ENCODE data around the gene TAS2R7.
"Not testable (repeated sequence)": the region's sequence is repeated elsewhere in the genome, so short reads cannot be mapped to it uniquely, and the experiment has no call there.

TAS2R7 gene

GRCh38 chr12:10807186-10807585 is 4.8 kb upstream of the TAS2R7 start, which contains the start of gene TAS2R8:
Gene TAS2R8 (minus strand): TSS chr12:10807286. CDS start chr12:10806980, 306 bp downstream.
- Histone ChIP-seq H3K4me1 (ENCODE audit: insufficient read depth, low read length) (no peaks in the 10 kb centered on the region), H3K9ac (ENCODE audit: low read length) (no peak within 1 kb of the TSS), H3K27me3 (ENCODE audit: control insufficient read depth in 1 of 2, insufficient read depth in 2 of 2, low read length in 2 of 2) (no peaks in the 10 kb centered on the region), H3K27ac (ENCODE audit: low read depth, low read length) (no peak within 1 kb of the TSS), H3K9me3 (ENCODE audit: low read length) (no peaks in the 10 kb centered on the region), H3K36me3 (ENCODE audit: insufficient read depth, low read length) (no peaks in the 10 kb centered on the region), H3K4me3 (ENCODE audit: low read depth in 1 of 2, low read length in 2 of 2) (no peak within 1 kb of the TSS)

GRCh38 chr12:10801741-10802140 is 686 bp downstream of the TAS2R7 start:
- Histone ChIP-seq H3K27me3 (ENCODE audit: control insufficient read depth in 1 of 2, insufficient read depth in 2 of 2, low read length in 2 of 2) (no peaks in the 10 kb centered on the region), H3K4me1 (ENCODE audit: insufficient read depth, low read length) (no peaks in the 10 kb centered on the region), H3K9me3 (ENCODE audit: low read length) (no peaks in the 10 kb centered on the region), H3K4me3 (ENCODE audit: low read depth in 1 of 2, low read length in 2 of 2) (no peak overlapping the region), H3K9ac (ENCODE audit: low read length) (no peak overlapping the region), H3K36me3 (ENCODE audit: insufficient read depth, low read length) (no peaks in the 10 kb centered on the region), H3K27ac (ENCODE audit: low read depth, low read length) (no peak overlapping the region)

- no peak overlapping the region for H3K4me3 ChIP-seq (ENCODE audit: low read depth in 1 of 2, low read length in 2 of 2)
- no peak overlapping the region for H3K9ac ChIP-seq (ENCODE audit: low read length)
These were observed 8.2 kb downstream of the TAS2R7 start for GRCh38 chr12:10794222-10794621.

GRCh38 chr12:10791769-10792168 is 10.7 kb downstream of the TAS2R7 start:
- H3K4me3 ChIP-seq (ENCODE audit: low read depth in 1 of 2, low read length in 2 of 2); H3K27ac ChIP-seq (ENCODE audit: low read depth, low read length); H3K27me3 ChIP-seq (ENCODE audit: control insufficient read depth in 1 of 2, insufficient read depth in 2 of 2, low read length in 2 of 2); H3K9me3 ChIP-seq (ENCODE audit: low read length); H3K4me1 ChIP-seq (ENCODE audit: insufficient read depth, low read length); H3K36me3 ChIP-seq (ENCODE audit: insufficient read depth, low read length); H3K9ac ChIP-seq (ENCODE audit: low read length): not testable (repeated sequence)

More at GRCh38 chr12:10794222-10794621, 8.2 kb downstream of the TAS2R7 start:
- Histone ChIP-seq H3K9me3 (ENCODE audit: low read length) (no peaks in the 10 kb centered on the region), H3K4me1 (ENCODE audit: insufficient read depth, low read length) (no peaks in the 10 kb centered on the region), H3K27me3 (ENCODE audit: control insufficient read depth in 1 of 2, insufficient read depth in 2 of 2, low read length in 2 of 2) (no peaks in the 10 kb centered on the region), H3K36me3 (ENCODE audit: insufficient read depth, low read length) (no peaks in the 10 kb centered on the region), H3K27ac (ENCODE audit: low read depth, low read length) (no peak overlapping the region)

GRCh38 chr12:10783252-10783651 is 19.2 kb downstream of the TAS2R7 start:
- Histone ChIP-seq H3K4me3 (ENCODE audit: low read depth in 1 of 2, low read length in 2 of 2) (no peak overlapping the region), H3K9ac (ENCODE audit: low read length) (no peak overlapping the region), H3K4me1 (ENCODE audit: insufficient read depth, low read length) (no peaks in the 10 kb centered on the region), H3K9me3 (ENCODE audit: low read length) (no peaks in the 10 kb centered on the region), H3K36me3 (ENCODE audit: insufficient read depth, low read length) (no peaks in the 10 kb centered on the region), H3K27ac (ENCODE audit: low read depth, low read length) (no peak overlapping the region), H3K27me3 (ENCODE audit: control insufficient read depth in 1 of 2, insufficient read depth in 2 of 2, low read length in 2 of 2) (no peaks in the 10 kb centered on the region)

GRCh38 chr12:10779103-10779502 is 23.3 kb downstream of the TAS2R7 start:
- Histone ChIP-seq H3K27ac (ENCODE audit: low read depth, low read length) (no peak overlapping the region), H3K4me3 (ENCODE audit: low read depth in 1 of 2, low read length in 2 of 2) (no peak overlapping the region)

GRCh38 chr12:10771132-10771733 is 31.2 kb downstream of the TAS2R7 start:
- no peaks in the 10 kb centered on the region for H3K4me1 ChIP-seq (ENCODE audit: insufficient read depth, low read length)
- peaks cover 0 to 3% of the 10 kb centered on the region in 2 donors for H3K27me3 ChIP-seq (ENCODE audit: control insufficient read depth in 1 of 2, insufficient read depth in 2 of 2, low read length in 2 of 2)
- H3K27ac ChIP-seq (ENCODE audit: low read depth, low read length) = no peak overlapping the region

More at GRCh38 chr12:10779103-10779502, 23.3 kb downstream of the TAS2R7 start:
- Histone ChIP-seq H3K9ac (ENCODE audit: low read length) (no peak overlapping the region), H3K4me1 (ENCODE audit: insufficient read depth, low read length) (no peaks in the 10 kb centered on the region), H3K36me3 (ENCODE audit: insufficient read depth, low read length) (no peaks in the 10 kb centered on the region), H3K9me3 (ENCODE audit: low read length) (no peaks in the 10 kb centered on the region), H3K27me3 (ENCODE audit: control insufficient read depth in 1 of 2, insufficient read depth in 2 of 2, low read length in 2 of 2) (no peaks in the 10 kb centered on the region)

GRCh38 chr12:10759657-10760056 is 42.8 kb downstream of the TAS2R7 start:
- no peaks in the 10 kb centered on the region for H3K27me3 ChIP-seq (ENCODE audit: control insufficient read depth in 1 of 2, insufficient read depth in 2 of 2, low read length in 2 of 2)
- H3K9ac ChIP-seq (ENCODE audit: low read length) = no peak overlapping the region
- H3K36me3 ChIP-seq (ENCODE audit: insufficient read depth, low read length) = no peaks in the 10 kb centered on the region
- H3K4me1 ChIP-seq (ENCODE audit: insufficient read depth, low read length) = no peaks in the 10 kb centered on the region
- H3K4me3 ChIP-seq (ENCODE audit: low read depth in 1 of 2, low read length in 2 of 2) = no peak overlapping the region
- peaks cover 5% of the 10 kb centered on the region for H3K9me3 ChIP-seq (ENCODE audit: low read length)
- no peak overlapping the region for H3K27ac ChIP-seq (ENCODE audit: low read depth, low read length)

More at GRCh38 chr12:10771132-10771733, 31.2 kb downstream of the TAS2R7 start:
- Histone ChIP-seq H3K36me3 (ENCODE audit: insufficient read depth, low read length) (no peaks in the 10 kb centered on the region), H3K4me3 (ENCODE audit: low read depth in 1 of 2, low read length in 2 of 2) (no peak overlapping the region), H3K9ac (ENCODE audit: low read length) (no peak overlapping the region), H3K9me3 (ENCODE audit: low read length) (no peaks in the 10 kb centered on the region)

- Histone ChIP-seq H3K4me3 (ENCODE audit: low read depth in 1 of 2, low read length in 2 of 2) (no peak overlapping the region), H3K27ac (ENCODE audit: low read depth, low read length) (no peak overlapping the region), H3K27me3 (ENCODE audit: control insufficient read depth in 1 of 2, insufficient read depth in 2 of 2, low read length in 2 of 2) (no peaks in the 10 kb centered on the region), H3K9ac (ENCODE audit: low read length) (no peak overlapping the region), H3K9me3 (ENCODE audit: low read length) (peaks cover 5% of the 10 kb centered on the region), H3K4me1 (ENCODE audit: insufficient read depth, low read length) (no peaks in the 10 kb centered on the region), H3K36me3 (ENCODE audit: insufficient read depth, low read length) (no peaks in the 10 kb centered on the region)
These were observed 46.2 kb downstream of the TAS2R7 start for GRCh38 chr12:10756194-10756593.

GRCh38 chr12:10753059-10753458 is 49.4 kb downstream of the TAS2R7 start:
- no peaks in the 10 kb centered on the region for H3K36me3 ChIP-seq (ENCODE audit: insufficient read depth, low read length)
- no peaks in the 10 kb centered on the region for H3K27me3 ChIP-seq (ENCODE audit: control insufficient read depth in 1 of 2, insufficient read depth in 2 of 2, low read length in 2 of 2)
- H3K4me3 ChIP-seq (ENCODE audit: low read depth in 1 of 2, low read length in 2 of 2) = no peak overlapping the region
- H3K9me3 ChIP-seq (ENCODE audit: low read length) = peaks cover 5% of the 10 kb centered on the region
- no peak overlapping the region for H3K27ac ChIP-seq (ENCODE audit: low read depth, low read length)
- no peaks in the 10 kb centered on the region for H3K4me1 ChIP-seq (ENCODE audit: insufficient read depth, low read length)
- H3K9ac ChIP-seq (ENCODE audit: low read length) = no peak overlapping the region

All from muscle layer of colon (tissue), 2 donors.